DMS153 (cell line): Measurements from ENCODE around the gene PLOD1.
A peak's percentile ranks its signal among the peaks of the same experiment; 100 is the strongest.
"Not testable (repeated sequence)": the region's sequence is repeated elsewhere in the genome, so short reads cannot be mapped to it uniquely, and the experiment has no call there.

Experiments used
- DNase-seq: peaks from one replicate; lab custom pipeline; 2025; lab: John Stamatoyannopoulos, UW

The PLOD1 gene

DNA sequence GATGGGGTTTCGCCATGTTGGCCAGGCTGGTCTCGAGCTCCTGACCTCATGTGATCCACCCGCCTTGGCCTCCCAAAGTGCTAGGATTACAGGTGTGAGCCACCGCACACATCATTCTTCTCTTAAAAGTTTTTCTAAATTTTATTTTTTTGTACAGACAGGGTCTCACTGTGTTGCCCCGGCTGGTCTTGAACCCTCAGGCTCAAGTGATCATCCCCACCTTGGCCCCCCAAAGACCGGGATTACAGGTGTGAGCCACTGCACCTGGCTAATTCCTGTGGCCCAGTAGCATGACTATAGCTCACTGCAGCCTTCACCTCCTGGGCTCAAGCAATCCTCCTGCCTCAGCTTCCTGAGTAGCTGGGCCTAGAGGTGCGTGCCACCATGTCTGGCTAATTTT, 5.3 kb downstream of the PLOD1 start:
- DNase-seq = not testable (repeated sequence)

DNA sequence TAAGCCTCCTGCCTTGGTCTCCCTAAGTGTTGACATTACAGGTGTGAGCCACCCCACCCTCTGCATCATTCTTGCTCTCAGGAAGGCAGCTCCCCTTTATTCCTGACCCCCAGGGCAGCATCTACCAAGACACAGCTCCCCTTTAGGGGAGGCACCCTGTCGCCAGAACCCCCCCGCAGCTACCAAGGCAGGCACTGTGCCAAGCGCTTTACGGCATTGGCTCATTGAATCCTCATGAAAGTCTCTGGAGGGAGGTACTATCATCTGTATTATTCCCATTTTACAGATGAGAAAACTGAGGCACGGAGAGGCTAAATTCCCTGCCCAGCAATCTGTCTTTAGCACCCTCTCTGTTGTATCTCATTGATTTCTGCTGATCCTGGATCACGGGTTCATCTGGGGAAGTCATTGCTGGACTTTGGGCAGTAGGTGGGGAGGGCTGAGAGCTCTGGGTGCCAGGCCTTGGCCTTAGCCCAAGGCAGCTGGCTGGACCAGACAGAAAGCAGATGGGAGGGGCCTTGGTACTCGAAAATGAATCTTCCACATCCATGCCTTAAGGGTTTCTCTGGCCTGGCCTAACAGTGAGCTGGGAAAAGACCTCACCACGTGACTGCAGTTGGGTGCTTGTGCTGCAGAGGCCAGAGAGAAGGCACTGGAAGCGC, 5.9 kb downstream of the PLOD1 start:
- no peak for DNase-seq

- no peak for DNase-seq
Observed at GRCh38 chr1:11942280-11942679, 7.8 kb downstream of the PLOD1 start.

GRCh38 chr1:11943619-11944018, 9.1 kb downstream of the PLOD1 start:
- DNase-seq = no peak

DNA sequence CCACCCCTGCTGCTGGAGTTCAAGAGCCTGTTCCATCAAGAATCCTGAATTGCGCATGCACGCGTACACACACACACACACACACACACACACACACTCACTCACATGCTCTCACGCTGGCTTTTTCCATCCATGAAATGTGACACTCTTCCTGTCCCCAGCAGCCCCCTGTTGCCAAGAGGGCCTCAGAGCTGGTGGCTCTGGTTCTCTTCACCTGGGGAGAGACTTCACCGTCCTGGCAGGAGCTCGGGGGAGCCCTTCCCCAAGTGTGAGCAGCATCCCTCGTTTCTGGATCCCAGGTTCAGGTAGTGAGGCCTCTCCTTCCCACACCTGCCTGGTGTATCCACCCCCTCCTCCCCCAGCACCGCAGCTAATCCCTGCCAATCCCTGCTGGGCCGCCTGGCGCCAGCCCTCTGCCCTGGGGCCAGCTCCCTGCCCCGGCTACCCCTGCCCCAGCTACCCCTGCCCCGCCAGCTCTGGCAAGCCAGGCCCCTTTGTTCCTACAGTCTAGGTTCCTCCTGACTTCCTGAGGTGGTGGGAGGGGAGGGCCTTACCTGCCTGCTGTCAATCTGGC, 9.9 kb downstream of the PLOD1 start:
- peak; percentile 87 for DNase-seq

- no peak for DNase-seq
Observed at GRCh38 chr1:11946647-11947046, 12.1 kb downstream of the PLOD1 start.

- no peak for DNase-seq
Observed at GRCh38 chr1:11948822-11949458, 14.4 kb downstream of the PLOD1 start.

DNA sequence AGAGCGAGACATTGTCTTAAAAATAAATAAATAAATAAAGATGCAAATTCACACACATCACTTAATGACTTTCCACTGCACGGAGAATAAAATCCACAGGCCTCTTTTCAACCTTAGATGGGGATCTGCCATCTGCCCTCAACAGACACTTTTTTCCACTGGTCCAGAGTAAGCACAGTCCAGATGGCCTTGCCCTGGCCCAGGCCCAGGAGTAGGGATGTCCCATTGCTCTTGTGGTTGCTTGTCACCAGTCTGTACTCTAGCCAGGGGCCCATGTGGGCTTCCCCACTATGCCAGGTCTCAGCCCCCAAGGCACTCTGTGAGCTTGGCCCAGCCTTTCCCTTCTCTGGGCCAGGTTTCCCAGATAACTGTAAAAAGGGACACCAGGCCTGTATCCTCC, 17.4 kb downstream of the PLOD1 start:
- DNase-seq = no peak

DNA sequence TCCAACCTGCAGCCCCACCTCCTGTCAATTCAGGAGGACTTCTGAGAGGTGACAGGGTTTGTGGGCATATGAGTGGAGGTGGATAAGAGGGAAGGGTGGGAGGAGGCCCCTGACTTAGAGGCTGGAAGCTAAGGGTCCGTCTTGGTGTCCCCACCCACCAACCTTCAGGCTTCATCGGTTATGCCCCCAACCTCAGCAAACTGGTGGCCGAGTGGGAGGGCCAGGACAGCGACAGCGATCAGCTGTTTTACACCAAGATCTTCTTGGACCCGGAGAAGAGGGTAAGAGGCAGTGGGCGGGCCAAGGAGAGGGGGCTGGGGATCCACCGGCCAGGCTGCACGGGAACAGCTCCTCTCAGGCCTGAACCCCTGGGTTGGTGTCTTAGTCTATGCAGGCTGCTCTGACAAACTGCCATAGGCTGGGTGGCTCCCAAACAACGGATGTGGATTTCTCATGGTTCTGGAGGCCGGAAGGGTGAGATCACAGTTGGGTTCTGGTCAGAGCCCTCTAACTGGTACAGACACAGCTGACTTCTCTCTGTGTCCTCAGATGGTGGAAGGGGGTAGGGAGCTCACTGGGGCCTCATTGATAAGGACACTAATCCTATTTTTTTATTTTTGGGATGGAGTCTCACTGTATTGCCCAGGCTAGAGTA, 18.1 kb downstream of the PLOD1 start:
- DNase-seq = no peak

DNA sequence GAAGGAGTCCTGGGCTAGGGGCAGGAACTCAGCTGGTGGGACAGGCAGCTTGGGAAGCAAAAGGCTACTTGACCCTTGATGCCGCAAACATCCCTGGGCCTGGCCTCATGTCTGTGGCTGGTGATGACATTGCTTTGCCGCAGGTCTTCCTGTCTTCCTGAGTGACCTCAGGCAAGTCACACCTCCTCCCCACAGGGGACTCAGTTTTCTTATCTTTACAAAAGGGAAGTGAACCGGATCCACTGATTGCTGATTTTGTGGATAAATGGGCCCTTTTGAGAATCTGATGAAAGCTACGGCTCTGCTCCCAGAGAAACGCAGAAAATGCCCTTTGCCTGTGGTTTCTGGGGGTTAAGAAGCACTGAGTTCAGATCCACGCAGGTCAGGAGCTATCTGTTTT, 20.7 kb downstream of the PLOD1 start:
- no peak for DNase-seq

GRCh38 chr1:11957398-11957797, 22.9 kb downstream of the PLOD1 start:
- no peak for DNase-seq

DNA sequence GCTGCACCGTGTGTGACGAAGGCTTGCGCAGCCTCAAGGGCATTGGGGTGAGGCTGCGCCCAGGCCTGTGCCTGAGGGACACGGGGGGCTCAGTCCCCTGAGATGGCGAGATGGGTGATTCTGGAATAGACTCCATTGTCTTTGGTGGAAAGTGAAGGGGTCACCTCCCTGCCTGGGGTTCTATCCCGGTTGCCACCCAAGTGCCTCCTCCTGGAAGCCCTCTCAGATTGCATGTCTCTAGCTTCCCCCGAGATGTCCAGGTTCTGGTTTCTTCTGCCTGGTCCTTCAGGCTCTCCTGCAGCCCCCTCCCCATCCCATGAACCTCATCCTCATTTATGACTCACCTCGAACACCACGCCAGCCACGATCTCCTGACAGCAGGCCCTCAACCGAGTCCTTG, 23.4 kb downstream of the PLOD1 start:
- DNase-seq = no peak

DNA sequence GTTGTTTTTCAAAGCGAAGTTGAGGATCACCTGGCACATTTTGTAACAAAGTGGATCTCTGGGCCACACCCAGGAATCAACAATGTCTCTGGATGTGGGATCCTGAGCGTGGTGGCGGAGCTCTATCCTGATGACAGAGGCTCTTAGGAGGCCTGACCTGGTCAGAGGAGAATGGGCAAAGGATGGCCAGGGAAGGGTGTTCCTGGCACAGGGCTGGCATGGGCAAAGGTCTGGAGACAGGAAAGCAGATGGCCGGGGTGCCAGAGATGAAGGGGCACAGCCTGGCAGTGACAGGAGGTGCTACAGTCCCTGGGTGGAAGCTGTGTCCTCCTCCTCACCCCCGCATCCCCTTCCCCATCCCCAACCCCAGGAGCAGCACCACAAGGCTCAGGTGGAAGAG, 25.8 kb downstream of the PLOD1 start:
- DNase-seq = no peak

GRCh38 chr1:11960715-11961114, 26.2 kb downstream of the PLOD1 start:
- DNase-seq = no peak

DNA sequence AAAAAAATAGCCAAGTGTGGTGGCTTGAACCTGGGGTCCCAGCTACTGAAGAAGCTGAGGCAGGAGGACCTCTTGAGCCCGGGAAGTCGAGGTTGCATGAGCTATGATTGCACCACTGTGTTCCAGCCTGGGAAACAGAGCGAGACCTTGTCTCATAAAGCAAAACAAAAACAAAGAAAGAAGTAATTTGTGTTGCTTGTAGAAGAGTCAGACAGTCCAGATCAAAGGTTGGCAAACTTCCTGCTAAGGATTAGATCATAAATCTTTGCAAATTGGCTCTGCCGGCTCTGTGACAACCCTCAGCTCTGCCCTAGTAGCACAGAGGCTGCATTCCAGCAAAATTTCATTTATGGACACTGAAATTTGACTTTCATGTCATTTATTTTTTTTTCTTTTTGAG, 26.7 kb downstream of the PLOD1 start:
- no peak for DNase-seq

- no peak for DNase-seq
Observed at GRCh38 chr1:11963622-11964021, 29.1 kb downstream of the PLOD1 start.

- DNase-seq = no peak
Observed at GRCh38 chr1:11964656-11965055, 30.1 kb downstream of the PLOD1 start.

DNA sequence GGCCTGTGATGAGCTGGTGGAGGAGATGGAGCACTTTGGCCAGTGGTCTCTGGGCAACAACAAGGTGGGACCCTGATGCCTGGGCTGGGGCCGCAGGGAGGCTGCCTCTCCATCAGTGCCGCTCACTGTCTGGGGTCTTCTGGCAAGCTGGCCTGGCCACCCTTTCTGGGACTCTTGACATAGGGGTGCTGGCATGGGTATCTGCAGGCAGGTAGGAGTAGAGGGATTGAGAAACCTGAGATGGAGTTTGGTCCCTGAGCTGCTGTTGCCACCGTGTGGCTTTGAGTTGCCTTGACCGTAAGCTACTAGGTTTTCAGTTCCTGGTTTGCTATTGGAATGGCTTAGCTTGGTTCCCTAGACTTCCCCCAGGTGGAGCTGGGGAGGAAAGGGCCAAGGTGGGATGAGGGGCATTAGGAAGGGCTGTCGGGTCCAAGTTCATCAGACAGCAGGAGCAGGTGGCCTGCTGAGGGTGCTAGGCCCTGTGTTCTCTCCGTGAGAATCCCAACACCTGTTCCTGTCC, 32.6 kb downstream of the PLOD1 start:
- peak; percentile 88 for DNase-seq

- no peak for DNase-seq
Observed at GRCh38 chr1:11970441-11971185, 36.1 kb downstream of the PLOD1 start.

DNA sequence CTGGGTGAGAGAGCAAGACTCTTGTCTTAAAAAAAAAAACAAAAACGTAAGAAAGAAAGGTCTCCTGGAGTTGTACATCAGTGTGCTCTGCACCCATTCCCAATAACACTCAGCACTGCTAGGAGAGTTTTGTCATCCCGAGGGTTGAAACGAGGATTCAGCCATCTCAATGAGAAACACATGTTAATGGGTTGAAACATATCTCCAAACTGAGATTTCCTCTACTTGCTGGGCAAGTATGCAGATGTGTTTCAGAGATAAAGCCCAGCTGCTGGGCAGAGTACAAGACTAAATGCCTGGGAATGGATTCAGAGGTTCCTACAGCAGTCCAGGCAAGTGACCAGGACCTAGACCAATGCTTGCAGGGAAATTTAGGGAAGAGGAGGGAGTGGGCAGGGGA, 43.1 kb downstream of the PLOD1 start:
- DNase-seq = no peak

DNA sequence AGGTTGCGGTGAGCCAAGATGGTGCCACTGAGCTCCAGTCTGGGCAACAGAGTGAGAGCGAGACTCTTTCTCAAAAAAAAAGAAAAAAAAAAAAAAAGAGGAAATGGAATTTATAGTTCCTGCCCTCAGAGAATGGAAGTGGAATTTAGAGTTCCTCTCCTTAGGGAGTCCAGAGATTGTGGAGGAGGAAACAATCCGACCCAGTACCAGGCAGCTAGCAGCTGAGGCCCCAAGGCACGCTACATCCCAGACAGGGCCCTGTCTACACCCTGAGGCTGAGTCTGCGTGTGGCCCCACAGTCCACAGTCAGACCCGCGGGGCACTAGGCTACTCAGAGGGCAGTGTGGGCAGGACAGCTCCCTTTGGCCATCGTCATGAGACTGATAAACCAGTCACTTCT, 43.8 kb downstream of the PLOD1 start:
- DNase-seq = no peak
